ENCODE data around the gene TMEM198.

- TF ChIP-seq CTCF (IDR thresholded peaks at IDR 0.05; ENCODE audit: poor library complexity) (no peak), EZH2 (IDR thresholded peaks at IDR 0.05; ENCODE audit: borderline replicate concordance) (no peak)
These were observed 5.8 kb downstream of the TMEM198 start for GRCh38 chr2:219549619-219550018.
